HG02970 (cell line): Measurements from ENCODE around the gene FAM171A1.
A peak's percentile ranks its signal among the peaks of the same experiment; 100 is the strongest.
"Not testable (repeated sequence)": the region's sequence is repeated elsewhere in the genome, so short reads cannot be mapped to it uniquely, and the experiment has no call there.

Source experiments
- ATAC-seq: cut with Tn5 transposase; IDR thresholded peaks from one replicate; pipeline ENCODE4 v1.9.1; 2021; ENCODE audit warnings: mild to moderate bottlenecking, moderate library complexity, moderate number of reproducible peaks; ENCODE audit not compliant: unreplicated experiment, low FRiP score

The FAM171A1 gene

GRCh38 chr10:15370856-15371701 is at the start of gene FAM171A1:
Gene FAM171A1 (minus strand): TSS chr10:15371289. CDS start chr10:15371052, 237 bp downstream.
- peak; percentile 44 for ATAC-seq

GRCh38 chr10:15420858-15421257 is 49.8 kb upstream of the FAM171A1 start:
- no peak for ATAC-seq

GRCh38 chr10:15419279-15419874 is 48.3 kb upstream of the FAM171A1 start:
- ATAC-seq, result no peak

- no peak for ATAC-seq
These were observed 44.9 kb upstream of the FAM171A1 start for GRCh38 chr10:15416034-15416433.

GRCh38 chr10:15411010-15411409 is 39.9 kb upstream of the FAM171A1 start:
- no peak for ATAC-seq

- ATAC-seq, result not testable (repeated sequence)
These were observed 38.3 kb upstream of the FAM171A1 start for GRCh38 chr10:15409350-15409749.

GRCh38 chr10:15408557-15408956 is 37.5 kb upstream of the FAM171A1 start:
- no peak for ATAC-seq

GRCh38 chr10:15405319-15405718 is 34.2 kb upstream of the FAM171A1 start:
- no peak for ATAC-seq

GRCh38 chr10:15401382-15401781 is 30.3 kb upstream of the FAM171A1 start:
- no peak for ATAC-seq

GRCh38 chr10:15400461-15400860 is 29.4 kb upstream of the FAM171A1 start:
- ATAC-seq, result not testable (repeated sequence)

GRCh38 chr10:15399060-15399661 is 28.1 kb upstream of the FAM171A1 start:
- no peak for ATAC-seq

- no peak for ATAC-seq
These were observed 24.8 kb upstream of the FAM171A1 start for GRCh38 chr10:15395935-15396334.

GRCh38 chr10:15393139-15393825 is 22.2 kb upstream of the FAM171A1 start:
- no peak for ATAC-seq

GRCh38 chr10:15391491-15391890 is 20.4 kb upstream of the FAM171A1 start:
- no peak for ATAC-seq

- ATAC-seq, result not testable (repeated sequence)
These were observed 17.1 kb upstream of the FAM171A1 start for GRCh38 chr10:15388172-15388571.

GRCh38 chr10:15387021-15387420 is 15.9 kb upstream of the FAM171A1 start:
- ATAC-seq, result no peak

GRCh38 chr10:15385552-15386455 is 14.7 kb upstream of the FAM171A1 start:
- ATAC-seq, result no peak

- ATAC-seq, result no peak
These were observed 10.3 kb upstream of the FAM171A1 start for GRCh38 chr10:15381420-15381819.

GRCh38 chr10:15379078-15379477 is 8.0 kb upstream of the FAM171A1 start:
- no peak for ATAC-seq

- no peak for ATAC-seq
These were observed 7.5 kb upstream of the FAM171A1 start for GRCh38 chr10:15378569-15378968.
